GM23248 (cell line): ENCODE results near the gene HBS1L.

ENCODE experiments used
- EZH2 ChIP-seq: fragments of 200-600 bp; sonication (generic); IDR thresholded peaks from 2 replicates; pipeline ENCODE4 v1.6.1; 2018; ENCODE audit warnings: antibody characterized with exemption, mild to moderate bottlenecking; ENCODE audit not compliant: insufficient read depth, poor library complexity, severe bottlenecking
- EZH2phosphoT487 ChIP-seq: fragments of 200-600 bp; sonication (generic); IDR thresholded peaks from 2 replicates; pipeline ENCODE4 v1.6.1; 2018; ENCODE audit warnings: antibody characterized with exemption, moderate library complexity, mild to moderate bottlenecking, low read depth; ENCODE audit not compliant: insufficient read depth

DNA sequence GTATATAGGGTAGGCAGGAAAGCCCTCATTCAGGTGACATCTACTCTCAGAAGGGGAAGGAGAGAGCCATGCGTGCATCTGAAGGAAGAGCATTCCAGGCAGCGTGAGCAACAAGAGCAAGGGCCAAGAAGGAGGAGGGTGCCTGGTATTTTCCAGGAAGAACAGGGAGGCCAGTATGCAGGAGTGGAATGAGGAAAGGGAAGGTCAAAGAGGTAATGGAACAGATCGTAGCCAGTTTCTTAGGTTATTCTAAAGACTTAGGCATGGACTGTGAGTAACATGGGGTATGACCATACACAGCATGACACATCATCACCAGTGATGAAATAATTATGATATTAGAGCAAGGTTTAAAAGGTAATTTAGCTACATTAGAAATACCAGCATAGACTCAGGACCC lies 128.8 kb downstream of the HBS1L start:
- TF ChIP-seq EZH2 (no peak), EZH2phosphoT487 (no peak)
